Measurements from ENCODE around the gene DNAH8.

Gene DNAH8

GRCh38 chr6:39029156-39030011, 314.3 kb downstream of the DNAH8 start:
- Mint-ChIP-seq H3K4me1 (no peaks in the 10 kb centered on the region), H3K27ac (no peak overlapping the region), H3K9me3 (no peaks in the 10 kb centered on the region), H3K36me3 (ENCODE audit: low read depth) (no peaks in the 10 kb centered on the region), H3K4me3 (no peak overlapping the region), H3K27me3 (ENCODE audit: low read depth) (peaks cover 41% of the 10 kb centered on the region)
- peak; percentile 34 to 52 (median 41) for TF ChIP-seq CTCF (IDR thresholded peaks at IDR 0.05; ENCODE audit: unreplicated experiment in 3 of 3)

GRCh38 chr6:39035681-39036080, 320.6 kb downstream of the DNAH8 start:
- Mint-ChIP-seq H3K27me3 (ENCODE audit: low read depth) (peaks cover 86% of the 10 kb centered on the region), H3K9me3 (no peaks in the 10 kb centered on the region), H3K4me1 (no peaks in the 10 kb centered on the region), H3K4me3 (no peak overlapping the region), H3K36me3 (ENCODE audit: low read depth) (no peaks in the 10 kb centered on the region), H3K27ac (no peak overlapping the region)
- no peak for TF ChIP-seq CTCF (IDR thresholded peaks at IDR 0.05; ENCODE audit: unreplicated experiment in 3 of 3)

DNA sequence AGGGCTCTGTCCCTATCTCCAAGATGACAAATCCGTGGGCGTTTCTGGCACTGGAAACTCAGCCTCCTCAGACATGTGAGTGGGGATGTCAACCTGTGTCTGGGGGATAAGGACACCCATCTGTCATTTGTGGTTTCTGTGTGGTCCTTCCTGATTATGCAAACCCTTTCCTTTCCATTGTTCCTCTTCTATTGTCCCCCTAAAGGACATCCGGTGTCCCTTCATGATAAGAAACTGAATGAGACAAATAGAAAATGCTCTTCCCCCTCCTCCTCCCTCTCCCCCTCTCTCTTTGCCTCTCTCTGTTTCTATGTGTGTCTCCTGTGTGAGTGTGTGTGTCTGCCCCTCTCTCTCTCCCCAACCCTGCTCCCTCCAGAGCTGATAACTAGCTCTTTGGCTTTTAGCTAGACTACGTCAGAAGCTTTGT, 322.0 kb downstream of the DNAH8 start:
- no peaks in the 10 kb centered on the region for H3K4me1 Mint-ChIP-seq
- H3K27ac Mint-ChIP-seq: no peak overlapping the region
- H3K27me3 Mint-ChIP-seq (ENCODE audit: low read depth): peaks cover 94% of the 10 kb centered on the region
- TF ChIP-seq CTCF (IDR thresholded peaks at IDR 0.05; ENCODE audit: unreplicated experiment in 3 of 3): no peak
- no peaks in the 10 kb centered on the region for H3K36me3 Mint-ChIP-seq (ENCODE audit: low read depth)
- H3K4me3 Mint-ChIP-seq: no peak overlapping the region
- no peaks in the 10 kb centered on the region for H3K9me3 Mint-ChIP-seq

GRCh38 chr6:39037707-39038106, 322.6 kb downstream of the DNAH8 start:
- TF ChIP-seq CTCF (IDR thresholded peaks at IDR 0.05; ENCODE audit: unreplicated experiment in 3 of 3): no peak
- Mint-ChIP-seq H3K36me3 (ENCODE audit: low read depth) (no peaks in the 10 kb centered on the region), H3K4me1 (no peaks in the 10 kb centered on the region), H3K4me3 (no peak overlapping the region), H3K27me3 (ENCODE audit: low read depth) (peaks cover 94% of the 10 kb centered on the region), H3K27ac (no peak overlapping the region), H3K9me3 (no peaks in the 10 kb centered on the region)

DNA sequence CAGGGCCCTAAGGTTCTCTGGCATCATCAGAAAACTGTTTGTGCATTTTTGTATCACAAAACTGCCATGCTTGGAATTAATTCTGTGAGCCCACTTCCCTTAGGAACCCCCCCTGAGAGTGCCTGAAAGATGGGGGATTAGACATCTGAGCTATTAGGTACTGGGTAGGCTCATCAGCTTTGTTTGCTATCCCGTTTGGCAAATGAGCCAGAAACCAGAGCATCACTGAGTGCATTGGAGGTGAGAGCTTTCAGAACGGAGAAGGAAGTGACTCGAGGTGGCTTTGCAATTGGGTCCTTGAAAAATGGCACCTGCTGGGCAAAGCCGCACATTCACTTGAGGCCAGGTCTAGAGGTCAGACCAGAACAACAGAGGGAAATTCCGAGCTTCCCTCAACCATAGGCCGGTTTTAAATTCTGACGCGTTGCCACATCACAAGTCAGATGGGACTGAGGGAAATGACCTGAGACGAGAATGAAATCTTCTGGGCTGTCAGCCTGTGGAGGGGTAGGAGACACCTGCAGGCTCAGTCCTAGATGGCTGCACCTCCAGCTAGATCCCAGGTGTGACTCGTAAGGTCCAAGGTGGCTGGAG, 325.1 kb downstream of the DNAH8 start:
- H3K4me3 Mint-ChIP-seq: no peak overlapping the region
- no peak overlapping the region for H3K27ac Mint-ChIP-seq
- H3K9me3 Mint-ChIP-seq: no peaks in the 10 kb centered on the region
- H3K36me3 Mint-ChIP-seq (ENCODE audit: low read depth): no peaks in the 10 kb centered on the region
- H3K4me1 Mint-ChIP-seq: no peaks in the 10 kb centered on the region
- peaks cover 95% of the 10 kb centered on the region for H3K27me3 Mint-ChIP-seq (ENCODE audit: low read depth)
- no peak for TF ChIP-seq CTCF (IDR thresholded peaks at IDR 0.05; ENCODE audit: unreplicated experiment in 3 of 3)
